Measurements from ENCODE around the gene KCNJ11. TPM values are rescaled to one million over a fixed set of nuclear protein-coding genes. Genes with fewer than 3 reads are reported as not detected.

The KCNJ11 gene
- total and polyA plus RNA-seq, 2 of the 13 experiments (the other 11 are each of a cell fraction or from before 2014, with no cell fraction given), result 0.38 to 1.6 TPM

DNA sequence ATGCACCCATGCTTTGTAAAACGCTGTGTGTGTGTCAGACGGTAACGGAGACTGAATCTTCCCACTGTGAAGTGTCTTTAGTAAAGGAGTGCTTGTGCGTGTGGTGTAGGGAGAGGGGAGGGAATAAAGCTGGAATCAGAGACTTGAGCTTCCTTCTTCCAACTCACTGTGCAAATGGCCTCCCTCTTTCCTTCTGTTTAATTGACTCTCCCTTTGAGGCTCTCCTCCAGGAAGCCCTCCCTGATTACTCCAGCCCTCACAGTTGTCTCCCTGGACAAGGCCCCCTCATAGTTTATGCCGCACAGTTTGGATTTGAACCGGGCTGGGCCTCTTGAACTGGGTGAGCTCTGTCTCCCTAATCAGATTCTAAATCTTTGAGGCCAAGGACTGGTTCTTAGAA is 23.0 kb upstream of the KCNJ11 start:
- CTCF ChIA-PET (ENCODE audit: low intra/inter-chr PET ratio, low total read pairs), result no interaction called here
- no peak overlapping the region for H3K4me3 ChIP-seq (replicated peaks in 1 of 3; ENCODE audit: insufficient read depth in 1 of 3, low read depth in 2 of 3, low read length in 3 of 3)
- no peak overlapping the region for H2AFZ ChIP-seq (ENCODE audit: low read length)
- H3K79me2 ChIP-seq (ENCODE audit: insufficient read depth, low read length), result no peaks in the 10 kb centered on the region
- in situ Hi-C loops (cut with HindIII; ENCODE audit: extremely low pct_ligation_motif_present, low pct_unique_long_range_greater_than_20kb), result no loop called here
- FAIRE-seq (no peak), DNase-seq (ENCODE audit: low spot score) (no peak), ATAC-seq (no peak)
- WGBS (ENCODE audit: low lambda C conversion rate), result 66% methylated on average over 6 of the region's 6 CpGs
- intact Hi-C loops (cut with micrococcal nuclease; ENCODE audit: unreplicated experiment), result no loop called here
- no peak for TF ChIP-seq ZKSCAN1 (IDR thresholded peaks at IDR 0.05; ENCODE audit: low read length)
- TF ChIP-seq HDAC2 (CRISPR knock-in tag; IDR thresholded peaks at IDR 0.05), result no peak
- no peak for TF ChIP-seq SETDB1 (CRISPR knock-in tag; IDR thresholded peaks at IDR 0.05; ENCODE audit: borderline replicate concordance)
- TF ChIP-seq THYN1 (CRISPR knock-in tag; IDR thresholded peaks at IDR 0.05; ENCODE audit: borderline replicate concordance, low read depth), result no peak
- TF ChIP-seq, protein P1, sequence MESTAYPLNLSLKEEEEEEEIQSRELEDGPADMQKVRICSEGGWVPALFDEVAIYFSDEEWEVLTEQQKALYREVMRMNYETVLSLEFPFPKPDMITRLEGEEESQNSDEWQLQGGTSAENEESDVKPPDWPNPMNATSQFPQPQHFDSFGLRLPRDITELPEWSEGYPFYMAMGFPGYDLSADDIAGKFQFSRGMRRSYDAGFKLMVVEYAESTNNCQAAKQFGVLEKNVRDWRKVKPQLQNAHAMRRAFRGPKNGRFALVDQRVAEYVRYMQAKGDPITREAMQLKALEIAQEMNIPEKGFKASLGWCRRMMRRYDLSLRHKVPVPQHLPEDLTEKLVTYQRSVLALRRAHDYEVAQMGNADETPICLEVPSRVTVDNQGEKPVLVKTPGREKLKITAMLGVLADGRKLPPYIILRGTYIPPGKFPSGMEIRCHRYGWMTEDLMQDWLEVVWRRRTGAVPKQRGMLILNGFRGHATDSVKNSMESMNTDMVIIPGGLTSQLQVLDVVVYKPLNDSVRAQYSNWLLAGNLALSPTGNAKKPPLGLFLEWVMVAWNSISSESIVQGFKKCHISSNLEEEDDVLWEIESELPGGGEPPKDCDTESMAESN (CRISPR knock-in tag; conservative IDR thresholded peaks at IDR 0.05), result no peak
- TF ChIP-seq, protein P2, sequence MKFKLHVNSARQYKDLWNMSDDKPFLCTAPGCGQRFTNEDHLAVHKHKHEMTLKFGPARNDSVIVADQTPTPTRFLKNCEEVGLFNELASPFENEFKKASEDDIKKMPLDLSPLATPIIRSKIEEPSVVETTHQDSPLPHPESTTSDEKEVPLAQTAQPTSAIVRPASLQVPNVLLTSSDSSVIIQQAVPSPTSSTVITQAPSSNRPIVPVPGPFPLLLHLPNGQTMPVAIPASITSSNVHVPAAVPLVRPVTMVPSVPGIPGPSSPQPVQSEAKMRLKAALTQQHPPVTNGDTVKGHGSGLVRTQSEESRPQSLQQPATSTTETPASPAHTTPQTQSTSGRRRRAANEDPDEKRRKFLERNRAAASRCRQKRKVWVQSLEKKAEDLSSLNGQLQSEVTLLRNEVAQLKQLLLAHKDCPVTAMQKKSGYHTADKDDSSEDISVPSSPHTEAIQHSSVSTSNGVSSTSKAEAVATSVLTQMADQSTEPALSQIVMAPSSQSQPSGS (CRISPR knock-in tag; IDR thresholded peaks at IDR 0.05), result no peak
- no peak for TF ChIP-seq ZNF672 (CRISPR knock-in tag; IDR thresholded peaks at IDR 0.05)
- TF ChIP-seq, protein P3, sequence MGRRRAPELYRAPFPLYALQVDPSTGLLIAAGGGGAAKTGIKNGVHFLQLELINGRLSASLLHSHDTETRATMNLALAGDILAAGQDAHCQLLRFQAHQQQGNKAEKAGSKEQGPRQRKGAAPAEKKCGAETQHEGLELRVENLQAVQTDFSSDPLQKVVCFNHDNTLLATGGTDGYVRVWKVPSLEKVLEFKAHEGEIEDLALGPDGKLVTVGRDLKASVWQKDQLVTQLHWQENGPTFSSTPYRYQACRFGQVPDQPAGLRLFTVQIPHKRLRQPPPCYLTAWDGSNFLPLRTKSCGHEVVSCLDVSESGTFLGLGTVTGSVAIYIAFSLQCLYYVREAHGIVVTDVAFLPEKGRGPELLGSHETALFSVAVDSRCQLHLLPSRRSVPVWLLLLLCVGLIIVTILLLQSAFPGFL (CRISPR knock-in tag; IDR thresholded peaks at IDR 0.05), result no peak
- TF ChIP-seq, protein P4, sequence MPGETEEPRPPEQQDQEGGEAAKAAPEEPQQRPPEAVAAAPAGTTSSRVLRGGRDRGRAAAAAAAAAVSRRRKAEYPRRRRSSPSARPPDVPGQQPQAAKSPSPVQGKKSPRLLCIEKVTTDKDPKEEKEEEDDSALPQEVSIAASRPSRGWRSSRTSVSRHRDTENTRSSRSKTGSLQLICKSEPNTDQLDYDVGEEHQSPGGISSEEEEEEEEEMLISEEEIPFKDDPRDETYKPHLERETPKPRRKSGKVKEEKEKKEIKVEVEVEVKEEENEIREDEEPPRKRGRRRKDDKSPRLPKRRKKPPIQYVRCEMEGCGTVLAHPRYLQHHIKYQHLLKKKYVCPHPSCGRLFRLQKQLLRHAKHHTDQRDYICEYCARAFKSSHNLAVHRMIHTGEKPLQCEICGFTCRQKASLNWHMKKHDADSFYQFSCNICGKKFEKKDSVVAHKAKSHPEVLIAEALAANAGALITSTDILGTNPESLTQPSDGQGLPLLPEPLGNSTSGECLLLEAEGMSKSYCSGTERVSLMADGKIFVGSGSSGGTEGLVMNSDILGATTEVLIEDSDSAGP (CRISPR knock-in tag; IDR thresholded peaks at IDR 0.05; ENCODE audit: borderline replicate concordance), result no peak
- TF ChIP-seq, protein P5, sequence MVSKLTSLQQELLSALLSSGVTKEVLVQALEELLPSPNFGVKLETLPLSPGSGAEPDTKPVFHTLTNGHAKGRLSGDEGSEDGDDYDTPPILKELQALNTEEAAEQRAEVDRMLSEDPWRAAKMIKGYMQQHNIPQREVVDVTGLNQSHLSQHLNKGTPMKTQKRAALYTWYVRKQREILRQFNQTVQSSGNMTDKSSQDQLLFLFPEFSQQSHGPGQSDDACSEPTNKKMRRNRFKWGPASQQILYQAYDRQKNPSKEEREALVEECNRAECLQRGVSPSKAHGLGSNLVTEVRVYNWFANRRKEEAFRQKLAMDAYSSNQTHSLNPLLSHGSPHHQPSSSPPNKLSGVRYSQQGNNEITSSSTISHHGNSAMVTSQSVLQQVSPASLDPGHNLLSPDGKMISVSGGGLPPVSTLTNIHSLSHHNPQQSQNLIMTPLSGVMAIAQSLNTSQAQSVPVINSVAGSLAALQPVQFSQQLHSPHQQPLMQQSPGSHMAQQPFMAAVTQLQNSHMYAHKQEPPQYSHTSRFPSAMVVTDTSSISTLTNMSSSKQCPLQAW (CRISPR knock-in tag; IDR thresholded peaks at IDR 0.05), result no peak
- TF ChIP-seq, protein P6, sequence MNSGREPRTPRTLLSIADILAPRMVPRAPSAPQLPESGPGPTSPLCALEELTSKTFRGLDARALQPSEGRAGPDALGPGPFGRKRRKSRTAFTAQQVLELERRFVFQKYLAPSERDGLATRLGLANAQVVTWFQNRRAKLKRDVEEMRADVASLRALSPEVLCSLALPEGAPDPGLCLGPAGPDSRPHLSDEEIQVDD (CRISPR knock-in tag; IDR thresholded peaks at IDR 0.05; ENCODE audit: borderline replicate concordance), result no peak
- TF ChIP-seq KAT8 (CRISPR knock-in tag; IDR thresholded peaks at IDR 0.05), result no peak
- no peak for TF ChIP-seq SCMH1 (CRISPR knock-in tag; IDR thresholded peaks at IDR 0.05; ENCODE audit: borderline replicate concordance)
- no peak for TF ChIP-seq RAD21 (CRISPR knock-in tag; IDR thresholded peaks at IDR 0.05)
- no peak overlapping the region for H3K4me2 ChIP-seq (ENCODE audit: low read depth, low read length)
- no peaks in the 10 kb centered on the region for H3K36me3 ChIP-seq (replicated peaks in 1 of 2; ENCODE audit: control insufficient read depth in 1 of 2, insufficient read depth in 2 of 2, low read length in 2 of 2)
- no TSS peak for BruUV-seq (replicated peaks)
- H3K27me3 ChIP-seq (ENCODE audit: control insufficient read depth in 1 of 2, insufficient read depth in 2 of 2, low read length in 2 of 2), result no peaks in the 10 kb centered on the region; a peak in 2 of 5 replicates
- H3K4me1 ChIP-seq (ENCODE audit: insufficient read depth, low read length), result peaks cover 11% of the 10 kb centered on the region
- H3K27ac ChIP-seq (ENCODE audit: extremely low read length, insufficient read depth, low read length), result no peak overlapping the region
- POLR2A ChIA-PET, result no interaction called here
- no peak overlapping the region for H3K9ac ChIP-seq (ENCODE audit: insufficient read depth, low read depth, low read length)
- no peaks in the 10 kb centered on the region for H3K9me3 ChIP-seq (ENCODE audit: low read length)
- H4K20me1 ChIP-seq (ENCODE audit: insufficient read depth, low read length), result no peaks in the 10 kb centered on the region
